Heart left ventricle (tissue), 13 donors: Measurements from ENCODE around the gene ADI1.

ENCODE experiments used
- CTCF ChIP-seq, 12 donors: fragments of 200-600 bp; sonication (generic) in 4 of 12; IDR thresholded peaks; one replicate each; pipeline versions ENCODE4 v1.5.0 to v1.8.0; 2018 to 2022; ENCODE audit warnings: antibody characterized with exemption in 12 of 12, mild to moderate bottlenecking in 5 of 12
- POLR2A ChIP-seq, 2 donors: fragments of 450-650 bp; IDR thresholded peaks; one replicate each; pipeline ENCODE4 v1.6.1; 2017; ENCODE audit warnings: antibody characterized with exemption in 2 of 2, mild to moderate bottlenecking in 2 of 2, moderate library complexity in 2 of 2
- donor health status: ischemic (EF 13 %, LVEDD 7.1; RV severe dilation, severe dysfunction).
- donor health status: DM: no; HTN: yes; CAD: no.
- donor health status: DM: no; HTN: no; CAD: no.
- donor health status: ischemic (EF 25% LVEDD 6.9; RV normal size, moderate dysfunction).
- donor health status: ischemic (EF 25% LVEDD 5.7; RV mildly dilated, moderate dysfunction).
- donor health status: ischemic (EF 35%, LVEDD 5.7; RV mildly dilated, moderate dysfunction).
- donor health status: nonischemic (EF 11% LVEDD 7.7; RV severe dilation, severe dysfunction).
- donor health status: DM: yes; HTN: yes; CAD: no.
- donor health status: PGD.
- donor health status: ischemic (EF 29% LVEDD 5.4; RV normal size, mild dysfunction).
- donor health status: nonischemic (EF 23%, LVEDD 6.1; RV moderate dilation, normal function).

GRCh38 chr2:3513026-3513810 is 6.1 kb downstream of the ADI1 start:
- TF ChIP-seq CTCF (IDR thresholded peaks at IDR 0.05) (no peak), POLR2A (IDR thresholded peaks at IDR 0.05) (no peak)
